GM19099 (cell line): ENCODE results near the gene QSER1.

Source experiments
- POLR2A ChIP-seq: IDR thresholded peaks from 3 replicates; pipeline ENCODE4 v1.6.1; 2011; ENCODE audit warnings: low read depth; ENCODE audit not compliant: insufficient read length; ENCODE audit errors: extremely low read depth

Gene QSER1

GRCh38 chr11:32911413-32911812 lies 18.8 kb downstream of the QSER1 start:
- TF ChIP-seq POLR2A: no peak

GRCh38 chr11:32913445-32913844 lies 20.8 kb downstream of the QSER1 start:
- TF ChIP-seq POLR2A: no peak

GRCh38 chr11:32916361-32916760 lies 23.8 kb downstream of the QSER1 start:
- TF ChIP-seq POLR2A: no peak

GRCh38 chr11:32916994-32917393 lies 24.4 kb downstream of the QSER1 start:
- TF ChIP-seq POLR2A: no peak

GRCh38 chr11:32918427-32918826 lies 25.8 kb downstream of the QSER1 start:
- TF ChIP-seq POLR2A: no peak

- TF ChIP-seq POLR2A: no peak
These were observed 26.7 kb downstream of the QSER1 start for GRCh38 chr11:32919338-32919737.

GRCh38 chr11:32920570-32920969 lies 28.0 kb downstream of the QSER1 start:
- TF ChIP-seq POLR2A: no peak

- no peak for TF ChIP-seq POLR2A
These were observed 28.6 kb downstream of the QSER1 start for GRCh38 chr11:32921204-32921603.

GRCh38 chr11:32931606-32932005 lies 39.0 kb downstream of the QSER1 start:
- no peak for TF ChIP-seq POLR2A

GRCh38 chr11:32932196-32932595 lies 39.6 kb downstream of the QSER1 start:
- no peak for TF ChIP-seq POLR2A

- no peak for TF ChIP-seq POLR2A
These were observed 42.9 kb downstream of the QSER1 start for GRCh38 chr11:32935462-32936029.

GRCh38 chr11:32939046-32939445 lies 46.4 kb downstream of the QSER1 start:
- TF ChIP-seq POLR2A: no peak

GRCh38 chr11:32939866-32940265 lies 47.3 kb downstream of the QSER1 start:
- TF ChIP-seq POLR2A: no peak

- no peak for TF ChIP-seq POLR2A
These were observed 48.3 kb downstream of the QSER1 start for GRCh38 chr11:32940865-32941264.

GRCh38 chr11:32947978-32948377 lies 55.4 kb downstream of the QSER1 start:
- TF ChIP-seq POLR2A: no peak

- TF ChIP-seq POLR2A: no peak
These were observed 57.1 kb downstream of the QSER1 start for GRCh38 chr11:32949739-32950138.

- TF ChIP-seq POLR2A: no peak
These were observed 59.8 kb downstream of the QSER1 start for GRCh38 chr11:32952421-32952820.
